Measurements from ENCODE around the gene CACNA1E.

CACNA1E gene

GRCh38 chr1:181618559-181618958 lies 135.2 kb downstream of the CACNA1E start:
- Mint-ChIP-seq H3K9me3 (peaks cover 0 to 2% of the 10 kb centered on the region in 2 donors), H3K36me3 (ENCODE audit: insufficient read depth) (no peaks in the 10 kb centered on the region), H3K27ac (no peak overlapping the region), H3K4me1 (ENCODE audit: low read depth in 2 of 2) (no peaks in the 10 kb centered on the region), H3K27me3 (peaks cover 7 to 13% of the 10 kb centered on the region in 2 donors), H3K4me3 (no peak overlapping the region)
- DNase-seq (no peak), ATAC-seq (replicated peaks) (no peak)

- no peak overlapping the region for H3K27ac Mint-ChIP-seq
- no peaks in the 10 kb centered on the region for H3K36me3 Mint-ChIP-seq (ENCODE audit: insufficient read depth)
- H3K9me3 Mint-ChIP-seq, result peaks cover 0 to 2% of the 10 kb centered on the region in 2 donors
- no peaks in the 10 kb centered on the region for H3K4me1 Mint-ChIP-seq (ENCODE audit: low read depth in 2 of 2)
- DNase-seq (no peak), ATAC-seq (replicated peaks) (no peak)
- no peak overlapping the region for H3K4me3 Mint-ChIP-seq
- peaks cover 7 to 14% of the 10 kb centered on the region in 2 donors for H3K27me3 Mint-ChIP-seq
Observed at GRCh38 chr1:181620183-181620582, 136.9 kb downstream of the CACNA1E start.

DNA sequence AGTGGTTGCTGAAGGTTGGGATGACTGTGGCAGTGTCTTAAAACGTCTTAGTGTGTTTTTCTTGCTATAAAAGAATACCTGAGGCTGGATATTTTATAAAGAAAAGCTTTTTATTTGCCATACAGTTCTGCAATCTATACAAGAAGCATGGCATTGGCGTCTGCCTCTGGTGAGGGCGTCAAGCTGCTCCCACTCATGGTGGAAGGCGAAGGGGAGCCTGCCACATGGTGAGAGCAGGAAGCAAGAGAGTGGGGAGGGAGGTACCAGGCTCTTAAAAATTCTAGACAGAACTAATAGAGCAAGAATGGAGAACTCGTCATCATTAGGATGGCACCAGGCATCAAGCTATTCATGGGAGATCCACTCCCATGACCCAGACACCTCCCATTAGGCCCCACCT lies 140.5 kb downstream of the CACNA1E start:
- no peaks in the 10 kb centered on the region for H3K9me3 Mint-ChIP-seq
- H3K4me3 Mint-ChIP-seq, result no peak overlapping the region
- no peaks in the 10 kb centered on the region for H3K4me1 Mint-ChIP-seq (ENCODE audit: low read depth in 2 of 2)
- H3K36me3 Mint-ChIP-seq (ENCODE audit: insufficient read depth), result no peaks in the 10 kb centered on the region
- H3K27me3 Mint-ChIP-seq, result peaks cover 8 to 23% of the 10 kb centered on the region in 2 donors
- ATAC-seq (replicated peaks), result no peak
- no peak for DNase-seq
- H3K27ac Mint-ChIP-seq, result no peak overlapping the region

DNA sequence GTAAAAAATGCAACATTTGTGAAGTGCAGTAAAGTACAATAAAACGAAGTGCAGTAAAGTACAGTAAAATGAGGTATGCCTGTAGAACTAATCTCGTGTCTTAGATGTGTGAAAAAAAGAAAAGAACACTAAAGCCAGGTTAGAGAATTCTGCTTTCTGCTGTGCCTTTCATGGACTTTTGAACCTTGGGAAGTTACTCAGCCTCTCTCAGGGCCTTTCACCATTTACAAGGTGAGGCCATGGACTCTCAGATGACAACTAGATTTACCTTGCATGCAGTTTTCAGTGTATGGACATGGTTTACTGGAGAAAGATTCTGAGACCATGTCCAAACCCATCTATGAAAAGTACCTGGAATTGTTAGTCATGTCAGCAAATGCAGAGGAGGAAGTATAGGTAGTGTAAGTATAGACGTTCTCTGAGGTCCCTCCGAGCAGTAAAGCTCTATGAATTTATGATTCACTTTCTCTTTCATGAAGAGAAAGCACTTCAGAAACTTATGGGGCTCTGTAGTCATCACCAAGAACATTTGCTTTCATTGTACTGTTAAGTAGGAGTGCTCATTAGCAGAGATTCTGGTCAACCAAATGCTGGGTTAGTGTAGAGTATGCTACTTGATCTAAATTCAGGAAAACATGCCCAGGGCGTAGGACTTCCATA lies 143.1 kb downstream of the CACNA1E start:
- peaks cover 16 to 40% of the 10 kb centered on the region in 2 donors for H3K27me3 Mint-ChIP-seq
- no peak overlapping the region for H3K4me3 Mint-ChIP-seq
- no peaks in the 10 kb centered on the region for H3K4me1 Mint-ChIP-seq (ENCODE audit: low read depth in 2 of 2)
- no peaks in the 10 kb centered on the region for H3K9me3 Mint-ChIP-seq
- DNase-seq (no peak), ATAC-seq (replicated peaks) (no peak)
- no peaks in the 10 kb centered on the region for H3K36me3 Mint-ChIP-seq (ENCODE audit: insufficient read depth)
- no peak overlapping the region for H3K27ac Mint-ChIP-seq

DNA sequence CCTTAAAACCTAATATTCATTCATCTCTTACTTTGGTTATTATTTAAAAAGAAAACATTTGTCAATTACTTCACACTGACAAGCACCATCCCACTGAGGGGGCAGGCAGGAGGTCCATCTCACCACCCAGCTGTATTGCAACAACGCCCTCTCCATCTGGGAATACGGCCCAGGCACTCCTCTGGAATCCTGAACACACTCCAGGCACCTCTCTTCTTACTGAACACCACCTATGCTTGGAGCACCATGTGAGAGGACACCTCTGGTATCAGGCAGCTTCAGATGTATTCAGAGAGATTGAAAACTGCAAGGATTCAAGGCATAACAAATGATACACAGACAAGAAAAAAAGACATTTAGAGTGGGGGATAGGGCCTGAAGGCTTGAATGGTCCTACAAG lies 147.1 kb downstream of the CACNA1E start:
- DNase-seq (no peak), ATAC-seq (replicated peaks) (no peak)
- Mint-ChIP-seq H3K9me3 (no peaks in the 10 kb centered on the region), H3K4me3 (no peak overlapping the region), H3K4me1 (ENCODE audit: low read depth in 2 of 2) (no peaks in the 10 kb centered on the region), H3K27me3 (peaks cover 17 to 53% of the 10 kb centered on the region in 2 donors), H3K27ac (no peak overlapping the region), H3K36me3 (ENCODE audit: insufficient read depth) (no peaks in the 10 kb centered on the region)

GRCh38 chr1:181630838-181631237 lies 147.5 kb downstream of the CACNA1E start:
- Mint-ChIP-seq H3K27ac (no peak overlapping the region), H3K9me3 (no peaks in the 10 kb centered on the region), H3K4me1 (ENCODE audit: low read depth in 2 of 2) (no peaks in the 10 kb centered on the region), H3K27me3 (peaks cover 17 to 52% of the 10 kb centered on the region in 2 donors), H3K36me3 (ENCODE audit: insufficient read depth) (no peaks in the 10 kb centered on the region), H3K4me3 (no peak overlapping the region)
- ATAC-seq (replicated peaks) (no peak), DNase-seq (no peak)

DNA sequence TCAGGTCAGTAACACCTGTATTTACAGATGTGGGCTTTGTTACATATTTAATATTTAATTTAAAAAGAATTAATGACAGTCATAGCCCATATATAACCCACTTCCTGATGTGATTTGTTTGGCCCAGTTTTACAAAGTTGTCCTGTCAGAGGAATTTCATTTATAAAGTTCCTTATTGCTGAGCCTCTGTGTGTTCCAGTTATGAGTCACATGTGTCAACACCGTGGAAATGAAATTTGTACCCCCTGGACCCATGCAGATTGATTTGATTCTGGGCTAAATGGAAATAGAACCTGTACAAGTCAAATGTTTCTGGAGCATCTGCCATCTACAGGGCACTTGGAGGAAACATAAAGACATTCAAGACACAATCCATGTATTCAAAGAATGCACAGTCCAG lies 149.2 kb downstream of the CACNA1E start:
- H3K4me1 Mint-ChIP-seq (ENCODE audit: low read depth in 2 of 2), result no peaks in the 10 kb centered on the region
- no peak overlapping the region for H3K27ac Mint-ChIP-seq
- DNase-seq (no peak), ATAC-seq (replicated peaks) (no peak)
- no peaks in the 10 kb centered on the region for H3K9me3 Mint-ChIP-seq
- peaks cover 17 to 49% of the 10 kb centered on the region in 2 donors for H3K27me3 Mint-ChIP-seq
- no peak overlapping the region for H3K4me3 Mint-ChIP-seq
- H3K36me3 Mint-ChIP-seq (ENCODE audit: insufficient read depth), result no peaks in the 10 kb centered on the region

DNA sequence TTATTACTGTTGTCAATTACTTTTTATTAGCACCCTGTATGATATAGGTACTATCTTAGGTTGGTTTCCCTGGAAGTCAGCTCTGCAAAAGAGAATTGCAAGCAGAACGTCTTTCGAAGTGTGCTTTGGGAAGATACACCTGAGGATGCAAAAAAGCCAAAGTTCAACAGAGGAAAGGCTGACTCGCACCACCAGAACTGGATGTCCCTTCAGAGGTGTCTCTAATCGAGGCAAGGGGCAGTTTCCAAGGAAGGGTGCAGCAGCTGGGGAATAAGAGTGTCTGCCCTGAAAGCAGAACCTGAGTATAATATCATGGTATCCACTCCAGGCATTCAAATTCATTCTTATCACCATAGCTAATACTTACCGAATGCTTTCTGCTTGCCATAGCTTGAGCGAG lies 149.6 kb downstream of the CACNA1E start:
- H3K4me3 Mint-ChIP-seq, result no peak overlapping the region
- no peaks in the 10 kb centered on the region for H3K9me3 Mint-ChIP-seq
- H3K4me1 Mint-ChIP-seq (ENCODE audit: low read depth in 2 of 2), result no peaks in the 10 kb centered on the region
- no peak overlapping the region for H3K27ac Mint-ChIP-seq
- ATAC-seq (replicated peaks), result no peak
- H3K36me3 Mint-ChIP-seq (ENCODE audit: insufficient read depth), result no peaks in the 10 kb centered on the region
- no peak for DNase-seq
- H3K27me3 Mint-ChIP-seq, result peaks cover 21 to 52% of the 10 kb centered on the region in 2 donors

GRCh38 chr1:181635110-181635509 lies 151.8 kb downstream of the CACNA1E start:
- Mint-ChIP-seq H3K27ac (no peak overlapping the region), H3K9me3 (peaks cover 0 to 2% of the 10 kb centered on the region in 2 donors), H3K4me1 (ENCODE audit: low read depth in 2 of 2) (no peaks in the 10 kb centered on the region), H3K4me3 (no peak overlapping the region), H3K27me3 (peaks cover 27 to 44% of the 10 kb centered on the region in 2 donors), H3K36me3 (ENCODE audit: insufficient read depth) (no peaks in the 10 kb centered on the region)
- DNase-seq, result no peak
- ATAC-seq (replicated peaks), result no peak

DNA sequence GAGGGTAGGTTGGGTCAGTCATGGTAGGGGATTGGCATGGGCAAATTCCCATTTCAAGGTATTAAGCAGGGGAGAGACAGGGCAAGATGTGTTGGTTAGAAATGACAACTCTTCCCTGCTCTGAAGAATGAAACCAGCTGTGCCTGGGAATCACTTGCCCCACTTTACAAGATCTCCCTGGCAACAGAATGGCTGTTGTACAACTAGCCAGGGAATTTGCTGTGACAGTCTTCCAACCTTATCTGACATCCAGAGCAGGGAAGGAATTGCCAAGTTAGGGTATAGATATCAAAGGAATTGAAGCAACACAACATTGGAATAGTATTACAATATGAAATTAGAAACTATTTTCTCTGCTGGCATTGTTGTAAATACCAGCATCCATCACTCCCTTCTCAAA lies 154.7 kb downstream of the CACNA1E start:
- Mint-ChIP-seq H3K4me1 (ENCODE audit: low read depth in 2 of 2) (no peaks in the 10 kb centered on the region), H3K36me3 (ENCODE audit: insufficient read depth) (no peaks in the 10 kb centered on the region), H3K9me3 (peaks cover 0 to 2% of the 10 kb centered on the region in 2 donors), H3K4me3 (no peak overlapping the region), H3K27me3 (peaks cover 23 to 28% of the 10 kb centered on the region in 2 donors), H3K27ac (no peak overlapping the region)
- ATAC-seq (replicated peaks) (no peak), DNase-seq (no peak)

DNA sequence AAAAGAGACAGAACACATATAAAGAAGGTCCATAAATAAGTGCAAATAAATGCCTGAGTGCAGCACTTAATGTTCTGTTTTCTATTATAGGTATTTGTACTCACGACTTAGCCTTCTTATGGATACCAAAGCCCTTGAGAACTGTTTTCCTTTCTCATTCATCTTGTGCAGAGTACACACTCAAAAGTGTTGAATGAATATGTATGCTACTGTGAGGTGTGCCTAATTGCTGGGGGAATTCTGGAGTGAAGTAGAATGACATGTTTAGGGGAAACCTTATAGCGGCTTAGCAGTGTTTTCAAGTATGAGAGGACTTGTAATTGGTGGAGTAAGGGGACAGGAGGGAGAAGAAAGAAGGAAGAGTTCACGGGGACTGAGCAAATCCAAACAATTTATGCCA lies 157.6 kb downstream of the CACNA1E start:
- no peaks in the 10 kb centered on the region for H3K36me3 Mint-ChIP-seq (ENCODE audit: insufficient read depth)
- no peak overlapping the region for H3K27ac Mint-ChIP-seq
- peaks cover 31 to 34% of the 10 kb centered on the region in 2 donors for H3K27me3 Mint-ChIP-seq
- no peak for DNase-seq
- no peak for ATAC-seq (replicated peaks)
- no peak overlapping the region for H3K4me3 Mint-ChIP-seq
- no peaks in the 10 kb centered on the region for H3K4me1 Mint-ChIP-seq (ENCODE audit: low read depth in 2 of 2)
- H3K9me3 Mint-ChIP-seq, result peaks cover 0 to 2% of the 10 kb centered on the region in 2 donors

DNA sequence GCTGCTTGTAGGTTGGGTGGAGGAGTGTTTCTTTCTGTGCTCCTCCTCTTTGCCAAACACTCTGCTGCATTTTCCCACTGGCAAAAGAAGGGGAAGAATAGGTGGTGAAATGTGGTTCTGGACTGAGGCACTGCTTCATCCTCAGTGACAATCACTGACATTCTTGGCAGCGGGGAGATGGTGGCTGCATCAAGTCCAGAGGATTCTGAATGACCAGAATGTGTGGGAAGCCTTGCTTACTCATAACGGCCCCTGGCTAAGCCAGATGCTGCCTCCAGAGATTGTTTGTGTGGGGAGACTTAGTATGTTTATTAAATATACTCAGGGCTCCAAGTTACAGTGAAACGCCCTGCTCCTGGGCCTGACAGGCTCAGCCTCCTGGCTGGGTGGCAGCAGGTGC lies 160.3 kb downstream of the CACNA1E start:
- H3K9me3 Mint-ChIP-seq, result peaks cover 0 to 2% of the 10 kb centered on the region in 2 donors
- ATAC-seq (replicated peaks), result no peak
- H3K36me3 Mint-ChIP-seq (ENCODE audit: insufficient read depth), result no peaks in the 10 kb centered on the region
- DNase-seq, result no peak
- H3K4me3 Mint-ChIP-seq, result no peak overlapping the region
- H3K27me3 Mint-ChIP-seq, result peaks cover 18 to 22% of the 10 kb centered on the region in 2 donors
- H3K4me1 Mint-ChIP-seq (ENCODE audit: low read depth in 2 of 2), result no peaks in the 10 kb centered on the region
- no peak overlapping the region for H3K27ac Mint-ChIP-seq

GRCh38 chr1:181645171-181645570 lies 161.9 kb downstream of the CACNA1E start:
- peaks cover 21 to 28% of the 10 kb centered on the region in 2 donors for H3K27me3 Mint-ChIP-seq
- ATAC-seq (replicated peaks), result no peak
- H3K9me3 Mint-ChIP-seq, result no peaks in the 10 kb centered on the region
- H3K4me3 Mint-ChIP-seq, result no peak overlapping the region
- H3K27ac Mint-ChIP-seq, result no peak overlapping the region
- no peaks in the 10 kb centered on the region for H3K4me1 Mint-ChIP-seq (ENCODE audit: low read depth in 2 of 2)
- DNase-seq, result no peak
- no peaks in the 10 kb centered on the region for H3K36me3 Mint-ChIP-seq (ENCODE audit: insufficient read depth)

DNA sequence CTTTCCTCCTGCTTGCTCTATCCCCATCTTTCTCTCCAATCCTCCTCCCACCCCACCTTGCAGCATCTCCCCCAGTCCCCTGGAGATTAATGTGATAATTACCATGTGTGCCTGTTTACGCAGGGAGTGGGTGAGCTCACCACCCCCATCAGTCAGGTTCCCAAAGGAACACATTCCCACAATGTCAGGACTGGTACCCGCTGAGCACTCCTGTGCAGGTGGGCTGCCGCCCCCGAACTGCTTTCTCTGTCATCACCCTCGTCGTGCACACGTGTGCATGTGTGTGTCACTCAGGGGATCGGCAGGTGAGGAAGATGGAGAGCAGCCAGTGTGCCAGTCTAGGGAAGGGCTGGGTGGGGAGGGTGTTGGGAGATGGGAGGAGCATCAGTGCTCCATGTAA lies 163.4 kb downstream of the CACNA1E start:
- H3K4me3 Mint-ChIP-seq, result no peak overlapping the region
- H3K36me3 Mint-ChIP-seq (ENCODE audit: insufficient read depth), result no peaks in the 10 kb centered on the region
- ATAC-seq (replicated peaks), result no peak
- DNase-seq, result no peak
- no peaks in the 10 kb centered on the region for H3K4me1 Mint-ChIP-seq (ENCODE audit: low read depth in 2 of 2)
- H3K9me3 Mint-ChIP-seq, result no peaks in the 10 kb centered on the region
- no peak overlapping the region for H3K27ac Mint-ChIP-seq
- peaks cover 24 to 30% of the 10 kb centered on the region in 2 donors for H3K27me3 Mint-ChIP-seq

Measured in effector memory CD8-positive, alpha-beta T cell (primary cell).